GM19372 (cell line): ENCODE measurements around the gene EIPR1.
"Not testable (repeated sequence)": the region's sequence is repeated elsewhere in the genome, so short reads cannot be mapped to it uniquely, and the experiment has no call there.

Experiments used
- ATAC-seq: cut with Tn5 transposase; IDR thresholded peaks from one replicate; pipeline ENCODE4 v1.9.1; 2021; ENCODE audit warnings: mild to moderate bottlenecking, low read depth, moderate library complexity; ENCODE audit not compliant: unreplicated experiment

The EIPR1 gene

DNA sequence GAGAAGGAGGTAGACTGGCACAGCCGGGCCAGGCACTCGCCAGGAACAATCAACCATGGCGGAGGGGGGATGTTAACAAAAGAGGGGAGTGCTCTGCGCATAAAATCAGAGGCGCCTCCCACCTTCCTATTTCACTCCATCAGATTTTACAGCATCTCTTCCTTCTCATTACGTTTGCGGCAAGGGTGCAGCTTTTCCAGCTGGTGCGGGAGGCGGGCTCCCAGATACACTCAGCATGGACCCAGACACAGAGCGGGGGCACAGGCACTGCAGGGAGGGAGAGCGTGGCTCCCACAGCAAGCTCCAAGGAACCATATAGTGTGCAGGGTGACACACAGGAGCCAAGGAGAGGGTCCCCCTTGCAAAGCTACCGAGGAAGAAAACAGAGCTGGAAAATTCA, 176.3 kb downstream of the EIPR1 start:
- no peak for ATAC-seq

DNA sequence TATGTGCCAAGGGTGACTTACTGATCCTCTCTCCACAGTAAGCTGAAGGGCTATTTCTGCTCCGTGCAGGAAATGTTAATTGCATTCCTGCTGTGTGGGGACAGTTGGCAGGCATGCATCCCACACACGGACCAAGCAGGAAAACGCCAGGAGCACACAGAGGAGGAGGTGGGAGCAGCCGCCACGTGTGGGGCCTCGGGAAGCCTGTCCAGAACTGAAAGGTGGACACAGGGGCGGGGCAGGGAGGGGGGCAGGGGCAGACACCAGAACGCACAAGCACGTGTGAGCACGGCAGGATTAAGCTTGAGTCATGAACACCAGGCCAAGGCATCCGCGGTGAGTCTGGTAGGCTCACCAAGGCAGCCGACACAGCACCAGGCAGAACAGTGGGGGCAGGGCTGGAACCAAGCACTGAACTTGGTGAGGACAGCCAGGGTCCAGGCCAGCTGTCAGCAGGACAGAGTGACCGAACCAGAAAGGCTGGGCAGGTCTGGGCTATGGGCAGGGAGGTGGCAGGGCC, 177.1 kb downstream of the EIPR1 start:
- no peak for ATAC-seq

DNA sequence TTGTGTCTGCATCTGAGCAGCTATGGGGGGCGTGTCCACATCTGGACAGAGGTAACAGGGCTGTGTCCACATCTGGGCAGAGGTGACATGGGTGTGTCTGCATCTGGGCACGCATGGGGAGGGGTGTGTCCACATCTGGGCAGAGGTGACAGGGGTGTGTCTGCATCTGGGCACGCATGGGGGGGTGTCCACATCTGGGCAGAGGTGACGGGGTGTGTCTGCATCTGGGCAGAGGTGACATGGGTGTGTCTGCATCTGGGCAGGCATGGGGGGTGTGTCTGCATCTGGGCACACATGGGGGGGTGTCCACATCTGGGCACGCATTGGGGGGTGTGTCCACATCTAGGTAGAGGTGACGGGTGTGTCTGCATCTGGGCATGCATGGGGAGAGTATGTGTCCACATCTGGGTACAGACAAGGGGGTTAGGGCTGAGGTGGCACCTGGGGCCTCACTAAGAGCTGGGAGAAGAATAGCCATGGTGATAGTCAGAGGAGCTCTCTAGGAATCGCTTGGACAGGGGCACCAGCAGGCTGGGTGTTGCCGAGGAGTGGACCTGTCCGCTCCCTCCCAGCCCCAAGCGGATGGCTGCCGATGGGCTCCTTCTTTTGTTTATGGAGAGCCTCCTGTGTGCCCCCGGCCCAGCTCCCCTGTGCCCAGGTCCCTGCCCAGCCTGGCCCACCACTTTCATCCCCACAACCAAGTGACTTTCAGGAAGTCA, 177.8 kb downstream of the EIPR1 start:
- no peak for ATAC-seq

DNA sequence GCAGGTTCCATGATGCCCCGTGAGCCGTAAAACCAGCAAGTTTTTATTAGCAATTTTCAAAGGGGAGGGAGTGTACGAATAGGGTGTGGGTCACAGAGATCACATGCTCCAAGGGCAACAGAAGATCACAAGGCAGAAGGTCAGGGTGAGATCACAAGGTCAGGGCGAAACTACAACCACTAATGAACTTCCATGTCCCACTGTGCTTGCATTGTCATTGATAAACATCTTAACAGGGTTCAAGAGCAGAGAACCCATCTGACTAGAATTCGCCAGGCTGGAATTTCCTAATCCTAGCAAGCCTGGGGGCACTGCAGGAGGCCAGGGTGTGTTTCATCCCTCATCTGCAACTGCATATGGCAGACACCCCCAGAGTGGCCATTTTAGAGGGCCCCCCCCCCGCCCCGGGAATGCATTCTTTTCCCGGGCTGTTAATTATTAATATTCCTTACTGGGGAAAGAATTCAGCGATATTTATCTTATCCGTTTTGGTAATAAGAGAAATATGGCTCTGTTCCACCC, 178.9 kb downstream of the EIPR1 start:
- ATAC-seq: not testable (repeated sequence)

DNA sequence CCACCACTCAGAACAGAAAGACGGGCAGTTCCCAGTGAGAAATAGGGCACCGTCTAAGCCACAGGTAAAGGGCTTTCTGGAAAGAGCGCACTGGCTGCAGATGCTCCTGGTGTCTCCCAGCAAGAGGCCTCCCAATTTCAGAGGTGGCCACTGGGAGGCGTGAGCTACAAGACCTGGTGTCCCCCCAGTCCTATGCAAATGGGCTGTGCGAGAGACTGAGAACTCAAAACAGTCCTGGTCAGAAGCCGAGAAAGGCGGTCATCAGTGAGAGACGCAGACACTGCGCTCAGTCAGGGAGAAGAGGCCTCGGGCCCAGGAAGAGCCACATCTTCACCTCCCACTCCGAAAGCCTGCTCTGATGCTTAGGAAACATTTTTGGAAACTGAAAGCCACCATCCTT, 179.5 kb downstream of the EIPR1 start:
- no peak for ATAC-seq

DNA sequence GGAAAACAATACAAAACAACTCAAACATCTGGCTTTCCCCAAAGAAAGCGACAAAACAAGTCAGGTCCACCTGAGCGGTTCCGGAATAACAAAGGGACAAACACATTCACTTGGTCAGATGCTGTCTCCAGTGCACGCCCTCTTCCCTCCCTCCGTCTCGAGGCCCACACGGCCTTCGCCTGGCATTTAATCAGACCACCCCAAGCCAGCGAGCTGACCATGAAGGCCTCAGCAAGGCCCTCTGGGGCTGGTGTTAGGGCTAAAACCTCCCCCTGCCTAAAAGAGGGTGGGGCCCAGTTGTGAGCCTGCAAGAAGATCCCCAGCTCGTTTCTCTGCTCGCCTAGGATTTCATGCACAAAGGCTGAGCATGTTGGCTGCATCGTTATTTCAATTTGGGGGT, 180.3 kb downstream of the EIPR1 start:
- no peak for ATAC-seq

DNA sequence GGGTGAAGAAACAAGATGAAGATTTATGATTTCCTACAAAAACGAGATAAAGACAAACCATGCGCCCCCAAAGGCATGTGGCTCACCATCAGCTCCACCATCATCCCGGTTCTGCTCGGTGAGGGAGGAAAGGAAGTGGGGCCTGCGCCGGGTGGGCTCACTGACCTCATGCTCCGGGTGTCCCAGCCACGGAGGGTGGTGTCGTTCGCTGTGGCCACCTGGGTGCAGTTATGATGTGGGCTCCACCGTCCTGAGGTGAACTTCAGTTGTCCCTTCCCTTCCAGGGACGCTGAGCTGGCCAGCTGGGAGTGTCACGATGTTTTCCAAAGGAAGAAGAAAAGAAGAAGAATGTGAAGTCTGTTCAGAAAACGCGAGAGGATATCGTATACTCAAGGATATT, 180.9 kb downstream of the EIPR1 start:
- ATAC-seq: no peak

DNA sequence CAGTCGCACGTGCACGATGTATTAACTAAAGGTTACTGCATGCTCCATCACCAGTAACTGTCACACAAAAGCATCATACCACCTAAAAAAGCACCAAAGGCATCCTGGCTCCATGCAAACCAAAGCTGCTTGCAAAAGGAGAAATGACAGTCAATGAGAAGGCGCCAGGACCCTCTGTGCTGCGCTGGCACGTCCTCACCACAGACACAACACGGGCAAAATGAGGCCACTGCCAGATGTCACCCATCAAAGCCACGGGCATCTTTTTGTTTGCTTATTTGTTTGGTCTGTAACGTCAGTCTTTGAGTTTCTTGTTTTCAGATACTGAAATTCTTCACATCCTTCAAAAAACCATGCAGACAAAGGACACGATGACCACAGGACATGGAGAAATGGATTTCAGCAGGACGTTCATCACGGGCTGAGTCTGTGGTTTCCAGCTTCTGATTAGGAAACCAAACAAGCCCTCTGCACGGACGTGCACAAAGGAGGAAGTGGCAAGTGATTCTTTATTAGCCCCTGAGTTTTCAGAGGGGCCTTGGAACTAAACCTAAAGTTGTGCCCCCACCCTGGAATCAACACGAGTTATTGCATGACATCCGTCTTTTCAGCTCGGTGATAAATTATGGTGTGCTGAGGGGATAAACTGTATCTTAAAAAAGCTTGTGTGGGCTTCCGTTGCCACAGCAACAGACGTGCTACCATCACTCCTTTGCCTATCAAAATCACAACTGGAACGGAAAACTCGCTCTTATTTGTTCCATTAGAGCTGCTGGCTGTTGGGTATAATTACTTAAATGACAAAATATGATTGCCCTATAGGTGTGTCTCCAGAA, 181.8 kb downstream of the EIPR1 start:
- ATAC-seq: no peak

DNA sequence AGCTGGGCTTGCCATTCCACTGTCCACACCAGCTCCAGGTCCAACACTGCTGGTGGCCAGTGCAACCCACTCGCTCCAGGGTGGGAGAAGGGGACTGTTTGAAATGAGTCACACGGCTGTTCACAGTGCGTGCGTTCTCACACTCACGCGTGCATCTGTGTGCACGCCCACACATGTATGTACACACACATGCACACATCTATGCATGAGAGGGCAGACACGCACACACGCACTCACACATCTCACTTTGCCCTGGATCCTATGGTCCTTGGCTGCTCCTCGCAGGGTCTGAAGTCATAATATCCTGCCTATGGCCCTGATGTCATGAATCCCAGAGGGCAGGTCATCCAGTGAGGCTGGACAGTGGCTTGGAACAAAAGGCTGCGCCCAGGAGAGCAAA, 182.8 kb downstream of the EIPR1 start:
- ATAC-seq: no peak

DNA sequence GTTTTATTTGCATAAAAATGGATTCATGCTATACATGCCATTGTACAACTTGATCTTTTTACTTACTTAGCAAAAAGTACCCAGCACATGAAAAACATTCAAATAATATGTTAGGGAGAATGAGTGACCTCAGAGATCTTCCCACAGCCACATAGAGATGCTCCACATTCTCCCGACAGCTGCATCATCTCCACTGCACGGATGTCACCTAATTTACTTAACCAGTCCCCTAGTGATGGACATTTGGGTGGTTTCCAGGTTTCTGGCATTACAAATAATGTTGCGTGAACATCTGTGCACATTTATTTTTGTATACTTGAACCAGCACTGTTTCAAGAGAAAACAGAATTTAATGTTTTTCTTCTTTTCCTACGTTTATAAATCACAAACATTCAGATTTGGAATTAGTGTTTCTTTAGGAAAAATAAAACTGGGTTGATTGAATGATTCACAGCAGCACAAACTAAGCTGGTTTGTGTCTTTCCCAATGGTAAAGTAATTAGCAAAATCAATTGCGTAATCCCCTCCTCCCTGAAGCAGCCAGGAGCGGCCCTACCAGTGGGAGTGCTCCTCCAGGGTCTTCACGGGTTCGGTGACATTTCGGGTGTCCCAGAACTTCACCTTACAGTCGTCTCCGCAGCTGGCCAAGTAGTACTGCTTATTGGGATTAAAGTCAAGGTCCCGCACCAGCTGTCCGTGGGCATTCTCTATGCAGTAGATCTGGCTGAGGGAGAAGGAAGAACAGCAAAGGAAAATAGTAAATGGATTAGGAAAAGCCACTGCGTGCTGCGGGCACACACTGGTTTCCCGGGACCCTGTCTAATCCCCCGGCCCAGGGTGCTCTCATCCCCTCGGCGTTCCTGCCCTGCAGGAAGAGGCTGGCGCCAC, 183.9 kb downstream of the EIPR1 start:
- ATAC-seq: no peak

DNA sequence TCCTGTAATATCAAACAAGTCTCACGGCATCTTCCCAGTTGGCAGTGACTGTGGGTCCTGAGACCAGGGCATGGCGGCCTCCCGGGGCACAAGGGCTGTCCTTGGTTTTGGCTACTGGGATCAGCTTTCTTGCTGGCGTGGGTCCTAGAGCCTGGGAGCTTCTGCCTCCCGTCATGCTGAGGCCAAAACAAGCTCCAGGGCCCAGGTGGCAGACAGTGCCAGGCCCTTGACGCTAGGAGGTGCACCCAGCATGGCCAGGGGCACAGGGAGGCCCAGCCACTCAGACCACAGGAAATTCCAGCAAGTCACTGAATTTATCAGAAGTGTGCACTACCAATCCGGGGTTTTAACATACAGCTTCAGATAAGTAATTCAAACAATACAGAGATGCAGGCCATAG, 184.7 kb downstream of the EIPR1 start:
- ATAC-seq: no peak

DNA sequence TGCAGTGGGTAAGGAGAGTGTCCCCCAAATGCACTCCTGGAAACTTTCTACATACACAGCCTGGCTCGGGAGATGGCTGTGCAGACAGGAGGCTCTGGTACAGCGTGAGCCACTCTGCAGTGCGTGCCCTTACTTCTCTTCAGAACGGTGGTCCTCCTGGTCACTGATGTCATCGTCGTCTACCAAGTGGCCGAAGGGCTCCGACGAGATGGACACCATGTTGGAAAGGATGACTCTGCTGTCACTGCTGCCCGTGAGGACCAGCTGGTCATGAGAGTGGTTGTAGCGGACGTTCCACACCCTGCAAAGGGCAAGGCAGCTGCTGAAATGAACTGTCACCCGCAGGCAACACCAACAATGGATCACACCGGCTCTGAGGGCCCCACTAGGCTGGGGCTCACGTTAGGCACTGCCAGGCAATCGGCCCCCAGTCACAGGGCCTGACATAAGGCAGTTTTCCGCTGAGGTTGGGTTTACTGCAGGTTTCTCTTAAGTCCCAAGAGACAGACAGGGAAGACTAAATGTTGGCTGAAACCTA, 185.3 kb downstream of the EIPR1 start:
- ATAC-seq: no peak

DNA sequence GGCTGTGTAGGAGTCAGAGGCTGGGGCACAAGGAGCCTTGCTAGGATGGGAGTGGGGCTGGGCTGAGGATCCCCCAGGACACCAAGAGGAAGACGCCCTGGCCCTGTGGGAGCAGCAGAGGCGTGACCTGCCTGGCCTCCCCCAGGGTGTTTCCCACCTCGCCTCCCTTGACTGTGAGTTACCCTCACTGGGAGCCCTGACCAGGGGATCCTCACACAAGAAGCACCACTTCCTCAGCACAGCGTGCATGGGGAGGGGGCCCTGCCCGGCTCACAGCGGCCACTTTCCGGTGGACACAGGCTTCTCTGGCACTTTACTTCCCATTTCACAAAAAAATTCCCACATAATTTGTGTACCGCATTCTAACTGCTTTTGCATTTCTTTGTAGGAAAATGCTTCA, 187.7 kb downstream of the EIPR1 start:
- no peak for ATAC-seq

DNA sequence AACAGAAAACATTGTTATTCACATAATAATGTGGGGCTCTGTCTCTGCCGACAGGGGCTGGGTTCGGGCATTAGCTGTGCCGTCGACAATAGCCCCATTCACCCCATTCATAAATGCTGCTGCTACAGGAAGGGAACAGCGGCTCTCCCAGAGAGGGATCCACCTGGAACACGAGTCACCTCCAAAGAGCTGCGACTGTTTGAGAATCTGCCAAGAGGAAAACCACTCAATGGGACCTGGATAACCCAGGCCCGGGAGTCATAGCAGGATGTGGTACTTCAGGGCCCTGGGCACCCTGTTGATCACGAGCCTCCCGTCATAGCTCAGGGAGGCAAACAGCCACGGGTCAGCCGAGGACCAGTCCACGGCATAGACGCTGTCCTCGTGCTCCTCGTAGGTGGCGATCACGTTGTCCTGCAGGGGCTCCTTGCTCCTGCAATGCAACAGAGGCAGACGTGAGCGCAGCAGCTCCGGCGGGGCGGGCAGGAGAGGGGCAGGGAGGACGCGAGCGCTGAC, 188.5 kb downstream of the EIPR1 start:
- no peak for ATAC-seq

DNA sequence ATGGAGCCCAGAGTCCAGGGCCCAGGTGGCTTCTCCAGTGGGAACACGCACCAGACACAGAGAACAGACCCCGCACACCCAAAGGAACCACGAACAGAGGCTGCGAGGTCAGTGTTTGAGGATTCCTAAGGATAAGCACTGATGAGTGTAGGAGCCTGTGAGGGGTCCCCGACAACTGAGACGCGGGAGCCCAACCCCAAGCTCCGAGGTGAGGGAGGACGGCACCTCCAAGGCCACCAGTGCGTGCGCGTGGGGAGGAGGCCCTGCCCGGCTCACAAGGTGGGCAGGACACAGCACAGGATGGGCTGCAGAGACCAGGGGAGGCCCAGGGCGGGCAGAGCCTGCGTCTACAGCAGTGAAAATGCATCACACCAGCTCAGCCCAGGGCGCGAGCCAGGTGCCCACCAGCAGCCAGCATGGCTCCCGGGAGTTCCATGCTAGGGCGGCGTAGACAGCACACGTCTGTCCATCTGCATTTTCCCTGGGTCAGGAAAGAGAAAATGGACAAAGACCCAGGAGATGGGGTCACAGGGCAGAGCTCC, 189.1 kb downstream of the EIPR1 start:
- no peak for ATAC-seq

DNA sequence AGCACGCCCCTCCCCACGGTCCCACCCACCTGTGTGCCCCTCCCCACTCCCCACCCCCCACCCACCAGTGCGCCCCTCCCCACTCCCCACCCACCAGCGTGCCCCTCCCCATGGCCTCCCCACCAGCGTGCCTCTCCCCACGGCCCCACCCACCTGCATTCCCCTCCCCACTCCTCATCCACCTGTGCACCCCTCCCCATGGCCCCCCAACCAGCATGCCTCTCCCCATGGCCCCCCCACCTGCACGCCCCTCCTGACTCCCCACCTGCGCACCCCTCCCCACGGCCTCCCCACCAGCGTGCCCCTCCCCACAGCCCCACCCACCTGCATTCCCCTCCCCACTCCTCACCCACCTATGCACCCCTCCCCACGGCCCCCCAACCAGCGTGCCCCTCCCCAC, 190.2 kb downstream of the EIPR1 start:
- ATAC-seq: no peak

DNA sequence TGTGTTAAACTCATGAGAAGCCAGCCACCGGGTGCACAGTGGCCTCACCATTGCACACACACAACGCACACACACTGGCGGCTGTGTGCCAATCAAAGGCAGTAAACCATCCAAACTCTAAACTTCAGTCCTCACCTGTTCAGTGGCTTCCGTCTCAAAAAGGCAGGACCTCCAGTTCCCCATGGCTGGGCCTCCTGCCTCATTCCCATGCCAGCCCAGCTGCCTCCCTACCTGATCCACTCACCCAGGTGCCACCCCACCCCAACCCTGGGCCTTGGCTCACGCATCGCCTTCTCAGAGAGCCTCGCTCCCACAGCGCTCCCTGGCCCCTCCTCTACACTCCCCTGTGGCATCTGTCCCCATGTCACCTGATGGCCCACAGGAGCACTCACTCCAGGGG, 190.9 kb downstream of the EIPR1 start:
- ATAC-seq: no peak

DNA sequence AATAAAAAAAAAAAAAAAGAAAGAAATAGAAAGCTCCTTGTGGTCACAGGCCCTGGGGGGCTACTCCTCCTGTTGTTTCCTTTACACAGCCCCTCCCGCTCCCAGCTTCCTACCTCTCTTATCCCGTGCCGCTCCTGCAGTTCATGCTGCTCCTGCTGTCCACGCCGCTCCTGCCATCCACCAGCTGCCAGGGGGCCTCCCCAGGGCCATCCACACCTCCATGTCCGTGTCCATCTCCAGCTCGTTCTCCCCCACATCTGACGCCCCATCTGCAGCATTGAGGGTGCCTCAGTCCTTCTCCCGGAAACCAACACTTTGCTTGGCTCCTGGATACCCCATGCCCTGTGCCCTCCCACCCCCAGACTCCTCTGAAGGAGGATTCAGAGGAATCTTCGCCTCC, 191.7 kb downstream of the EIPR1 start:
- no peak for ATAC-seq

DNA sequence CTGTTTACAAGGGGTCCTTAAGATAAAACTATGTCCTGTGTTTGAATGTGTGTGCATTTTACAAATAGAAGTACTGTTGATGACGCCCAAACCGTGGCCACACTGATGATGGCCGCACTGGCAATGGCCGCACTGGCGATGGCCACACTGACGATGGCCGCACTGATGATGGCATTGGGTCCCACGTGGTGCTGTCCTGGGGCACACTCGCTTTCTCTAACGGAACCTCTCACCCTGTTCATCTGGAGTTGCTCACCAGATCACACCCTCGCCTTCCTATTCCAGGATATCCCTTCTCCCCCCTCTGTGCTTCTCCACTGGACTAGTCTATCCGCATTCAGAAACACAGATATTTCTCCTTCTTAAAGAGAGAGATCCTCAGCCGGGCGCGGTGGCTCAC, 192.4 kb downstream of the EIPR1 start:
- no peak for ATAC-seq

DNA sequence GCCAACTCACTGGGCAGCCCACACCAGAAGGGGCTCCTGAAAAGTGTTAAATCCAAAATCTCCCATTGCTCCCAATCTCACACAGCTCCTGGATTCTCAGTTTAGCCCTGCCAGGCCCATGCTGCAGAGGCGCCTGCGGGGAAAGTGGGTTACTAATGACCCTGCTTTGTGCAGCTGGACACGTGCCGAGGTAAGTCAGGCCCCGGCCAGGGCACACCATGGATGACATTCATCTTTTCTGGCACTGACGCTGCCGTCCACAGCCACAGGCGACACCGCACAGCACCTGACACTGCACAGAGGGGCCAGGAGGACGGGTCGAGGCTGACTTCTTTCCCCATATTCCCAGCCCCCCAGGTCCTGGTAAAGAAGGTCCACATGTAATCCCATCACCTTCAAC, 193.5 kb downstream of the EIPR1 start:
- no peak for ATAC-seq
